Muscle of leg (tissue), 11 donors: ENCODE data around the gene CCDC92. TPM values are rescaled to one million over a fixed set of nuclear protein-coding genes. Genes with fewer than 3 reads are reported as not detected.

Experiments used
- DNase-seq: peaks from one replicate; pipeline ENCODE4 v3.0.0; 2013
- H3K27ac ChIP-seq: one replicate; pipeline ENCODE4 v1.5.1; 2013; ENCODE audit warnings: mild to moderate bottlenecking, low read length, control low read depth
- H3K27me3 ChIP-seq: one replicate; pipeline ENCODE4 v1.6.1; 2013; ENCODE audit warnings: low read length; ENCODE audit not compliant: control insufficient read depth, insufficient read depth
- H3K36me3 ChIP-seq: one replicate; pipeline ENCODE4 v1.6.1; 2013; ENCODE audit warnings: low read length; ENCODE audit not compliant: control insufficient read depth, insufficient read depth
- H3K4me1 ChIP-seq: one replicate; pipeline ENCODE4 v1.6.1; 2013; ENCODE audit warnings: low read length; ENCODE audit not compliant: control insufficient read depth, insufficient read depth
- H3K4me3 ChIP-seq: one replicate; pipeline ENCODE4 v1.5.1; 2013; ENCODE audit warnings: low read length, control low read depth
- H3K9me3 ChIP-seq: replicated peaks from 2 replicates; pipeline ENCODE4 v1.6.1; 2013; ENCODE audit warnings: low read depth, low read length; ENCODE audit not compliant: control insufficient read depth
- WGBS: methylation state at CpG from one replicate; pipeline ENCODE4 v1.1.5; 2013; ENCODE audit warnings: missing lambda C conversion rate; ENCODE audit not compliant: insufficient coverage; 5-methylcytosine and 5-hydroxymethylcytosine counted together
- polyA plus RNA-seq, 8 donors: library from polyadenylated mRNA; unstranded; fragments of 120-200 nt; gene quantifications; one replicate each; pipeline versions ENCODE4 v1.2.1 to v1.2.3, GENCODE V29; 2013; ENCODE audit warnings: inconsistent platforms in 1 of 8, low replicate concordance in 1 of 8; ENCODE audit not compliant: insufficient read length in 8 of 8, insufficient read depth in 1 of 8
- total RNA-seq: library from RNA; stranded (reverse); fragments of 120-200 nt; gene quantifications from one replicate; pipeline ENCODE4 v1.2.4, GENCODE V29; 2013

The CCDC92 gene
- total and polyA plus RNA-seq, 9 donors = 7.4 to 30.9 (median 29.3) TPM

GRCh38 chr12:123943816-123944215 lies 28.8 kb downstream of the CCDC92 start:
- no peak overlapping the region for H3K4me3 ChIP-seq
- no peak overlapping the region for H3K27ac ChIP-seq
- no peaks in the 10 kb centered on the region for H3K9me3 ChIP-seq
- H3K27me3 ChIP-seq = no peaks in the 10 kb centered on the region
- peaks cover 6% of the 10 kb centered on the region for H3K4me1 ChIP-seq
- WGBS = no CpG with 5 or more reads among the region's 5 CpGs
- peaks cover 40% of the 10 kb centered on the region for H3K36me3 ChIP-seq
- no peak for DNase-seq

- Histone ChIP-seq H3K27ac (no peak overlapping the region), H3K9me3 (no peaks in the 10 kb centered on the region), H3K4me3 (no peak overlapping the region), H3K27me3 (no peaks in the 10 kb centered on the region), H3K4me1 (no peaks in the 10 kb centered on the region), H3K36me3 (peaks cover 43% of the 10 kb centered on the region)
- no peak for DNase-seq
- 89% methylated on average over 15 of the region's 16 CpGs for WGBS
These were observed 29.6 kb downstream of the CCDC92 start for GRCh38 chr12:123942911-123943648.

- no peak overlapping the region for H3K4me3 ChIP-seq
- peaks cover 51% of the 10 kb centered on the region for H3K36me3 ChIP-seq
- no peak overlapping the region for H3K27ac ChIP-seq
- H3K4me1 ChIP-seq = no peaks in the 10 kb centered on the region
- no peak for DNase-seq
- H3K9me3 ChIP-seq = no peaks in the 10 kb centered on the region
- WGBS = 80% methylated on average over 8 of the region's 10 CpGs
- no peaks in the 10 kb centered on the region for H3K27me3 ChIP-seq
These were observed 30.4 kb downstream of the CCDC92 start for GRCh38 chr12:123942238-123942653.

- no peak overlapping the region for H3K27ac ChIP-seq
- peak; percentile 39 for DNase-seq
- no peaks in the 10 kb centered on the region for H3K27me3 ChIP-seq
- no peaks in the 10 kb centered on the region for H3K4me1 ChIP-seq
- H3K9me3 ChIP-seq = no peaks in the 10 kb centered on the region
- WGBS = 94% methylated on average over 8 of the region's 13 CpGs
- no peak overlapping the region for H3K4me3 ChIP-seq
- peaks cover 56% of the 10 kb centered on the region for H3K36me3 ChIP-seq
These were observed 30.9 kb downstream of the CCDC92 start for GRCh38 chr12:123941624-123942237.

GRCh38 chr12:123941000-123941399 lies 31.6 kb downstream of the CCDC92 start:
- Histone ChIP-seq H3K36me3 (peaks cover 63% of the 10 kb centered on the region), H3K27me3 (no peaks in the 10 kb centered on the region), H3K9me3 (no peaks in the 10 kb centered on the region), H3K4me1 (no peaks in the 10 kb centered on the region), H3K4me3 (no peak overlapping the region), H3K27ac (no peak overlapping the region)
- no peak for DNase-seq
- WGBS = 96% methylated on average over 6 of the region's 9 CpGs

- peaks cover 67% of the 10 kb centered on the region for H3K36me3 ChIP-seq
- no peaks in the 10 kb centered on the region for H3K4me1 ChIP-seq
- no peaks in the 10 kb centered on the region for H3K27me3 ChIP-seq
- no peak for DNase-seq
- H3K27ac ChIP-seq = no peak overlapping the region
- no peaks in the 10 kb centered on the region for H3K9me3 ChIP-seq
- no peak overlapping the region for H3K4me3 ChIP-seq
- WGBS = 95% methylated on average over 7 of the region's 9 CpGs
These were observed 32.0 kb downstream of the CCDC92 start for GRCh38 chr12:123940627-123940966.

GRCh38 chr12:123939716-123940626 lies 32.7 kb downstream of the CCDC92 start:
- no peaks in the 10 kb centered on the region for H3K4me1 ChIP-seq
- WGBS = 85% methylated on average over 15 of the region's 16 CpGs
- no peak overlapping the region for H3K4me3 ChIP-seq
- no peaks in the 10 kb centered on the region for H3K9me3 ChIP-seq
- peaks cover 68% of the 10 kb centered on the region for H3K36me3 ChIP-seq
- DNase-seq = no peak
- H3K27ac ChIP-seq = no peak overlapping the region
- no peaks in the 10 kb centered on the region for H3K27me3 ChIP-seq

GRCh38 chr12:123938679-123939480 lies 33.8 kb downstream of the CCDC92 start:
- H3K27ac ChIP-seq = no peak overlapping the region
- H3K9me3 ChIP-seq = no peaks in the 10 kb centered on the region
- H3K4me1 ChIP-seq = no peaks in the 10 kb centered on the region
- H3K36me3 ChIP-seq = peaks cover 72% of the 10 kb centered on the region
- no peaks in the 10 kb centered on the region for H3K27me3 ChIP-seq
- WGBS = 72% methylated on average over 16 of the region's 16 CpGs
- no peak overlapping the region for H3K4me3 ChIP-seq
- no peak for DNase-seq

- no peaks in the 10 kb centered on the region for H3K9me3 ChIP-seq
- H3K27me3 ChIP-seq = no peaks in the 10 kb centered on the region
- 68% methylated on average over 9 of the region's 16 CpGs for WGBS
- no peak overlapping the region for H3K27ac ChIP-seq
- no peak for DNase-seq
- no peaks in the 10 kb centered on the region for H3K4me1 ChIP-seq
- H3K36me3 ChIP-seq = peaks cover 63% of the 10 kb centered on the region
- H3K4me3 ChIP-seq = no peak overlapping the region
These were observed 34.7 kb downstream of the CCDC92 start for GRCh38 chr12:123937707-123938591.
